ENCODE data around the gene MFAP5.
"Not testable (repeated sequence)": the region's sequence is repeated elsewhere in the genome, so short reads cannot be mapped to it uniquely, and the experiment has no call there.

MFAP5 gene

DNA sequence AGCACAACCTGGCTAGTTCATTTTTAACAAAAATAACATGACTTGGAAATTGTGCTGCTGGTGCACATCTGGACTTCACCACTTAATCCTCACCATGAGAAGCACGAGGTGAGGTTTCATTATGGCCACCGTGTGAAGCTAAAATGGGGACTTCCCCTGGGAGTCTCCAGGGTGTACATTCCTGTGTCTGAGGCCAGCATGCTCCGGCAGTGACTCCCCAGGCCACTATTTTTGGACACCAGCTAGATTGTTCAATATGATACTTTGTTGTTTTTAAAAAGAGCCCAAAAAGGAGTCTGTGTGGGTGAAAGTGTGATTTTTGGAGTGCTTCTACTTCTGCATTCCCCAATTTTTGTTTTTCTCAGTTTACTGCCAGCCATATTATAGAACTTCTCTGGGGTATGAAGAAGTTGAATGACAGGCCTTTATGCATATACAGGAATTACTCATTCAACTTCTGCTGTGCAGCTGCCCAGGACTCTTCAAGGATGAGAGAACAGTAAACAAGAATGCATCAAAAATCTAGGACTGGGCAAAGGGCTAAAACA, 33.1 kb downstream of the MFAP5 start:
- DNase-seq (ENCODE audit: low read depth), result no peak

DNA sequence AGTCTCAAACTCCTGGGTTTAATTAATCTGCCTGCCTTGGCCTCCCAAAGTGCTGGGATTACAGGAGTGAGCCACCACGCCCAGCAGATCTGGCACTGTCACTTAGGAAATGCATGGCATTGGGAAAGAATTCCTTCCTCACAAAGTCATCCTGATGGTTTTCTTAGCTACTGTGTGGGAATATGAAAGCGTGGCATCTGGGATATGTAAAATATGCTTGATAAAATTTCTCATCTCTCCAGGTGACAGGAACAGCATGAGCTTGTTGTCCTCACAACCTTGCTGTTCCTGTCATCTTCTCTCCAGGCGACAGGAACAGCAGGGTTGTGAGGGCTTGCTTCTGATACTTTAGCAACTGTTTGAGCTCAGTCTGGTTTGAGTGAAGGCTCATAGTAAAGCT, 33.9 kb downstream of the MFAP5 start:
- DNase-seq (ENCODE audit: low read depth), result no peak

DNA sequence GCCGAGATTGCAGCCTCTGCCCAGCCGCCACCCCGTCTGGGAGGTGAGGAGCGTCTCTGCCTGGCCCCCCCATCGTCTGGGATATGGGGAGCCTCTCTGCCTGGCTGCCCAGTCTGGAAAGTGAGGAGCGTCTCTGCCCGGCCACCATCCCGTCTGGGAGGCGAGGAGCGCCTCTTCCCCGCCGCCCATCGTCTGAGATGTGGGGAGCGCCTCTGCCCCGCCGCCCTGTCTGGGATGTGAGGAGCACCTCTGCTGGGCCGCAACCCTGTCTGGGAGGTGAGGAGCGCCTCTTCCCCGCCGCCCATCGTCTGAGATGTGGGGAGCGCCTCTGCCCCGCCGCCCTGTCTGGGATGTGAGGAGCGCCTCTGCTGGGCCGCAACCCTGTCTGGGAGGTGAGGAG, 37.9 kb downstream of the MFAP5 start:
- DNase-seq (ENCODE audit: low read depth), result not testable (repeated sequence)

DNA sequence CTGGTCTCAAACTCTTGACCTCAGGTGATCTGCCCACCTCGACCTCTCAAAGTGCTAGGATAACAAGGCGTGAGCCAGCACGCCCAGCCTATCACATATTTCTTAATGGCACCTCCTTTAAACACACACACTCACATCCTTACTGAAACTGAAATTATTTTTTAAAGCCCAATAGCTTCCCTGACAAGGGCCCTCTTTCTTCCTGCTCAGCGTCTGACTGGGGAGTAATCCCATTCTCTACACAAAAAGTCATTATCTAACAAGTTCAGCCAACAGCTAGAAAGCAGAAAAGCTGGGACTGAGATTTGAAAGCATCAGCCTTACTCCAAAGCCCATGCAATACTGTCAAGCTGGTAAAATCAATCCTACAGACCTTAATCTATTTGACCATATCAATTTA, 40.0 kb downstream of the MFAP5 start:
- no peak for DNase-seq (ENCODE audit: low read depth)

DNA sequence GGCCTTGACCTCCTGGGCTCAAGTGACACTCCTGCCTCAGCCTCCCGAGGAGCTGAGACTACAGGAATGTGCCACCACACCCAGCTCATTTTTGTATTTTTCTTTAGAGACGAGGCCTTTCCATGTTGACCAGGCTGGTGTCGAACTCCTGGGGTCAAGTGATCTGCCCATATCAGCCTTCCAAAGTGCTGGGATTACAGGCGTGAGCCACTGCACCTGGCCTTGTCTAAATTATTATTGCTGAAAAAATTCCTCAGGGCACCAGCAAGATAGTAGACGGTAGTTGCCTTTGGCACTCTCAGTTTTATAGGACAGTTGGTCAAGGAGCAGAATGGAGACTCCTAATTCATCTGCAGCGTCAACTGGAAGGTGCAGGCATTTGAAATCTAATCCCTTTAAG, 47.4 kb downstream of the MFAP5 start:
- DNase-seq (ENCODE audit: low read depth), result no peak

DNA sequence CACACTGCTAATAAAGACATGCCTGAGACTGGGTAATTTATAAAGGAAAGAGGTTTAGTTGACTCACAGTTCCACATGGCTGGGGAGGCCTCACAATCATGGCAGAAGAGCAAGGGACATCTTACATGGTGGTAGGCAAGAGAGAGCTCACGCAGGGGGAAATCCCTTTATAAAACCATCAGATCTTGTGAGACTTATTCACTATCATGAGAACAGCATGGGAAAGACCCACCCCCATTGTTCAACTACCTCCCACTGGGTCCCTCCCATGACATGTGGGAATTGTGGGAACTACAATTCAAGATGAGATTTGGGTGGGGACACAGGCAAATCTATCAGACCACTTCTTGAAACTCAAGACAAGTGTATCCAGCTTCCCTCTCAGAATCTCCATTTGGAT, 48.7 kb downstream of the MFAP5 start:
- DNase-seq (ENCODE audit: low read depth), result not testable (repeated sequence)

DNA sequence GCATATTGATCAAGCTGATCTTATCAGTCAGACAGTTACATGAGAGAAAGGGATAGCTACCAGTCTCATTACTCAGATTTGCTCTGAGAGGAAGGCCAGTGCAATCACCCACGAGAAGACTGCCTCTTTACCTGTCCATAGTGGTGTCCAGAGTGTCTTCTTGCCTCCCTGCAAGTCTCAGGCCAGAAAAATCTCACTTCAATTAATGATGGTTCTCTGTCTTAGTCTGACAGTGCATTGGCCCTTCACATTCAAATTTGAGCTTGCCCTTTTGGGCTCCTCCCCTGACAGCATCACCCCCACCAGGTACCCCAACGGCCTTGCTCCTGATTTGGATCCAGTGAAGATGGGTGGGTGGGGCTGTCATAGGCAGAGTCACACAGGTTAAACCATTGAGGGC, 50.0 kb downstream of the MFAP5 start, which contains the start of gene AICDA:
AICDA (minus strand) TSS at position 231 of the 400 bp plus-strand sequence; CDS start at position 139, 92 bp downstream.
- no peak for DNase-seq (ENCODE audit: low read depth)

DNA sequence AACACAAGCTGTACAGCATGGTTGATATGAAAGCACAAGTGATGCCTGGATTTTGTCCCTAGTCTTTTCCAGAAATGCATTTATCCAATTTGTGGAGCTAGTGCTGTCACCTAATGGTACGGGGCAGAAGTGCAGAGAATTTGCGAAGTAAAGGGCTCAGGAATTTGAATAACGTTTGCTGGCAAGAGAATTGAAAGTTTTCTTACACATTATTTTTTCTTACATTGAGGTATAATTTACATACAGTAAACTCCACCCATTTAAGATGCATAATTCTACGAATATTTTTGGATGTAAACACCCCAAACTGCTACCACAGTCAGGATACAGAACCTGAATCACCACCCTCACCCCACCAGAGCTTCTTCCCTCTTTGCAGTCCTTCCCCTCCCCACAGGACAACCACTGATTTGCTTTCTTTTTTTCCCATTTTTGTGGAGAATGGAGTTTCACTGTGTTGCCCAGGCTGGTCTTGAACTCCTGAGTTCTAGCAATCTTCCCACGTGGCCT, 53.5 kb downstream of the MFAP5 start:
- DNase-seq (ENCODE audit: low read depth), result no peak

DNA sequence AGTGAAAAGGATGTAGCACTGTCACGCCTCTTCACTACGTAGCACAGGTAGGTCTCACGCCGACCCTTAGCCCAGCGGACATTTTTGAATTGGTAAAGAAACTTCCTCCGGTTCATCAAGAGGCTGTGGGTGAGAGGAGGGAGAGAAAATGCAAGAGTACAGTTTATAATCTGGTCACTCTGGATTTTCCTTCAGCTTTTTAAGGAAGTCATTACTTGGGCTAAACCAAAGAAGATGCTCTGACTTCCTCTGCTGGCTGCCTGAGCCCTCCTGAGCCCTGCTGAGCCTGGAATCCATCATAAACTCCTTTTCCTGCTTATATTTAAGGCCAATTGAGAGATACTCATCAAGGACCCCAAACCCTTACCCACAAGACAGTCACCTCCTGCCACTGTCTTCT, 55.7 kb downstream of the MFAP5 start:
- DNase-seq (ENCODE audit: low read depth), result no peak

DNA sequence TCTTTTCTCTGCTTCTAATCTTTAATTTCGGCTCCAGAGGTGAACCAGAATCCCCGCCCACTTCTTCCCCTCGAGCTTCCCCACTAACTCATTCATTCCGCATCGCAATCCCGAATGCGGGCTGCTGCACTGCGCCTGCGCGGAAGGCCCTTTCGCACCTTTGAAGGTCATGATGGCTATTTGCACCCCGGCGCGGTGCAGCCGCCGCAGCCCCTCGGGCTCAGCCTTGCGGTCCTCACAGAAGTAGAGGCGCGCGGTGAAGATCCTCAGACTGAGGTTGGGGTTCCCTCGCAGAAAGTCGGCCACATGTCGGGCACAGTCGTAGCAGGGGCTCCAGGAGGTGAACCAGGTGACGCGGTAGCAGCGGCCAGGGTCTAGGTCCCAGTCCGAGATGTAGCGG, 57.6 kb downstream of the MFAP5 start:
- no peak for DNase-seq (ENCODE audit: low read depth)

DNA sequence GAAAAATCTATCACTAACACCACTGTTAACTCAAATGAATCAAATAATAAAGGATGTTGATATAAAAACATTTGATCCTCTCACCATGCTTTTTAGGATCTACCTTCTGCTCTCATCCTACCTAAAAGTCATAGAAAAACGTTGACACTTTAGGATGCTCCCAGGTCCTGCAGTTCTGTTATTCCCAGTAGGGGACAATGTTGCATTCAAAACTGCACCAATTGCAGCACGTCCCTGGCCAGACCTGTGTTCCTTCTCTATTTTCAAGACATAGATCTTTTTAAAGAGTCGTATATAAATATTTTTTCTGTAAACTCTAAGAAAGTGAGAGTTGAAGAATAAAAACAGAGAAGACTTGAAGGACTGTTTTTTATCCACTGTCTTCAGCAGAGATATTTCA, 58.8 kb downstream of the MFAP5 start:
- no peak for DNase-seq (ENCODE audit: low read depth)

DNA sequence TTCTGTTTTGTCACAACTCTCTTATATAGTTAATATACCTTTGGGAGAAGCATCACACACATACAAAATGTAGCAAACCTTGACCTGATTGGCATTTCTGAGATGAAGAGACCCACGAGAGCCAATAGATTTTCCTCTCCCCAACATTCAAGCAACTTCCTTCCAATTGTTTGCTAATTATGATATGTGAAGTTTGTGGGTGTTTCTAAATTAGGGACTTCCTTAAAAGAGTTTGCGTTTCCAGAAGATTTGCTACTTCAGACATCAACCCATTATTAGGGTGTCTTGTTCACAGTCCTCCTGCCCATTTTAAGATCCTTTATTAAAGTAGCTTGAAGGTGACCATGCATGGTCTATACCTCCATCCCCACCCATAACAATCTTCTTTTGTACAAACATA, 59.3 kb downstream of the MFAP5 start:
- no peak for DNase-seq (ENCODE audit: low read depth)

DNA sequence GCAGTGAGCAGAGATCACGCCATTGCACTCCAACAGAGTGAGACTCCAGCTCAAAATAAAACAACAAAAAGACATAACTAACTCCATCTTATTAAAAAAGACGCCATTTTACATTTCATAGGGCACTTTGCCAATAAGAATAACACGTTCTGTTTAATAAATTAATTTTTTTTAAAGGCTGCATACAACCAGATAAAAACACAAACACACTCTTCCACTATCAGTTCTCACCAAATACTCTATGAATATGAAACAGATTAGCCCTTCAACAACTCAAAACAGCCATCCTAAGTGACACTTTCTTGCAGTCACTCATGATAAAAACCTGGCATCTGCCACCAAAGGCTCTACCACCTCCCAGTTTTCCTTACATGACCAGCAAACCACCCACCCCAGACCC, 66.1 kb downstream of the MFAP5 start:
- DNase-seq (ENCODE audit: low read depth), result no peak
